Measurements from ENCODE around the gene GLS.

Gene GLS

DNA sequence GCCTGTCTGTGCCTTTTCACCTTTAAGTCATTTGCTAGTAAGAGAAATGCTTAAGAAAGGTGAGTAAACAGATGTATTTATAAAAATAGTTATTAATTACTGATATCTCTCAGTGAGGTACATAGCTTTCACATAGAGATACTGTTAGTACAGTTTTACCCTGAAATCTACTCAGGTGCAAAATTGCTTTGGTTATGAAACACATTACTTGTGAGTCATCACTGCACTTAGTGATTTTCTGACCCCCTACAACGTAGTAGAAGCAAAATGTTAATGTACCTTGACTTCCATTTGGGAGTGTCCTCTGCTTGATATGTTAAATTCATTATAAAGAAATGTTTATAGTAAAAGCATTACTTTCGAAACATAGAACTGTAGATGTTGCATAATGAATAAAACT, 6.5 kb downstream of the GLS start:
- no peak for DNase-seq

DNA sequence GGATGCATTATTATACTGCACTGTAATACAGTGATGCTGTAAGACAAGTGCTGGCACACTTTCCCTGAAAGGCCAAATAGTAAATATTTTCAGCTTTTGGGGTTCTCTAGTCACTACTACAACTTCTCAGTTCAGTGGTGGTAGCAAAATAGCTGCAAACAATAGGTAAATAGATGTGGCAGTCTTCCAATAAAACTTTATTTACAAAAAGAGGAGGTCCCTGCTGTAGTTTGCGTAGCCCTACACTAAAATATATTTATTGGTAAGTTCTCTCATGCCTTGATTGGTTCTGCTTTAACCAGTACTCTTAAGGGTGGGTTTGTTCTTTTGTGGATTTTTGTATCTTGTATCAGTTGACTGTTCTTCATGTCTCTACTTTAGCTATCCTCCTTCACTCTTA, 7.8 kb downstream of the GLS start:
- DNase-seq: no peak

DNA sequence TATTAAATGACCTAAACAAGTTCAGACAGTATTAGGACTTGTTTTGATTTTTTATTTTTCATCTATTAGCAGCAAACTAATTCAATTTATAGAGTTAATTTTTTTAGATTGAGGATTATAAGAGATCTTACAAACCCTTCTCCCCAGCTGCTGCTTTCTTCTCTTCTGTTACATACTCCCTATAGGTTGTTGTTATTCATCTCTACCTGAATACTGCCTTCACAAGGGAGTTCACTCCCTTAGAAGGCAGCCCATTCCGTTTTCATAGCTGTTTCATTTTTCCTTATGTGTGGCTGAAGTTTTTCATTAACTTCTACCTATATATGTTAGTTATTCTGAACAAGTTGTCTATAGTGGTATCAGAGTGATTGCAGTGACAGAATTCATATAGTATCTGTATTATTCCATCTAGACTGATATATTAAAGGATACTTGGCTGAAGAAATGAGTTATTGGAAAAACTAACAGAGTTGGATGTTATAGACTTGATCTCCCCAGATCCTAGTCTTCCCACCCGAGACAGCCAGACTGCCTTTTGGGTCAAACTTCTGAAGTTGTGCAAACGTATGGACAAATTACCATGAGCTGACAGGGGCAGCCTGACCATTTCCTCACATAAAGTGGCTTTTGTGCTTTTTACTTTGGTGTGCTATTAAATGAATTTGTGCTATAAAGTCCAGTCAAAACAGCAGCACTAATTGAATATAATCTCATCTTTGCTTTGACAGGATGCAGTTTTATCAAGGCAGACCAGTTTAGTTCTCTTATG, 8.7 kb downstream of the GLS start:
- DNase-seq: no peak

DNA sequence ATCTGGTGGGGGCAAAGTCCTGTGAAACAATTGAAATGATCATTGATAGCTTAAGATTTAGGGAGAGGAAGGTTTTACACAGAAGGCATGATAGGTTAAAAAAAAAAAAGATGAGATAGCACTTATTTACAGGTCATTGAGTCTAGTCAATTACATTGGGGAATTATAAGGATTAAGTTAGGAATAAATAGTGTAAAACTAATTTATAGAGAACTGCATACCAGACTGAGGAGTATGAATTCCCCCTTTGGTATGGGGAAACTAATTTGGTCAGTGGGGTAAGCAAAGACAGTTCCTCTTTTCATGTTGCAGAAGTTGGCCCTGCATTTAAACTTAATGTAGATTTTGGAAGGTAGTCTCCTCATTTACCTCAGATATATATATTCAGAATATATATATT, 10.8 kb downstream of the GLS start:
- DNase-seq: no peak

DNA sequence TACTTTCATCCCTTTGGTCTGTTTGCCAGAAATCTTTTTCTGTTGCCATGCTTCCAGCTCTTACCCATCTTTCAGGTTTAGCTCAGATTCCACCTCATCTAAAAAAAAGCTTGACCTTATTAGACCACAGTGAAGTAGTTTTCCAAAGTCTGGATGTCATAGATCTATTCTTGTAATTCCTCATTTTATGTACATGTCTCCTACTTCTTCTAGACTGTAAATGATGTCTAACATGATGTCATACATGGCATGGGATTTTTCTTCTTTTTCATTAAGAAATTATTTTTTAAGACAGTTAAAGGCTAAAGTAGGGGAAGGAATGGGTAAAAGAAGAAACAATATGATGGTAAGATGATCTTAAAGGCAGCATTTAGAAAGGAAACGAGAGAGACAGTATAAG, 11.3 kb downstream of the GLS start:
- DNase-seq: no peak

DNA sequence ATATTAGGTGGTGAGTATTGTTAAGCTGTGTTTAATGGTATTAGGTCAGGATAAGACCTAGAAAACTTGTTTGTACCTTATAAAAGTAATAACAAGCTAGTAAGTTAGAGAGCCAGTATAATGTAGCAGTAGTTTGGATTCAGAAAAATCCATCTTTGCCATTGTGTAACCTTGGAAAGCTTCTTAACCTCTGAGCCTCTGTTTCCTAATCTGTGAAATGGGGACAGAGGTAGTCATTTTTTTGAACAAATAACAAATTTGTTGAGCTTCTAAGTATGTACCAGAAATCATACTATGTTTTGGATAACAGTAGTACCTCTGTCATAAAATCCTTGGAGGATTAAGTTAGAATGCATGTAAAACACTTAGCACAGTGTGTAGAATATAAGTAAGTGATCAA, 12.5 kb downstream of the GLS start:
- DNase-seq: no peak

DNA sequence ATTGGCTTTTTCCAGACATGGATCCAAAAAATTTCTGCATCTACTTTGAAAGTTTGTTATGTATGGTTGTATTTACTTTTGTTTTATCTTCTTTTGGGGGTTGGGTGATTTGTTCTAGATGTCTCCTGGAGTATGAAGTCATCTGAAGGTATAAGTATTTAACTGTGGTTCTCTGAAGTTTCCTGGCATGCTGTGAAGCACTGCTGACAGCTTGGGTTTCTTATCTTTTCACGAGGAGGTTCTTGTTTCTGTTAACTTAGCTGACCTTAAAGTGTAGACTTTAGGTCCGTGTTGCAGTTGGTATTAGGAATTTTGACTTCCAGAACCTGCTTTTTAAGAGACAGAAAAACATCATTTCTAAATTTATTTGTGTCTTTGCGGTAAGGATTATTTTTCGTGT, 15.9 kb downstream of the GLS start:
- DNase-seq: no peak

DNA sequence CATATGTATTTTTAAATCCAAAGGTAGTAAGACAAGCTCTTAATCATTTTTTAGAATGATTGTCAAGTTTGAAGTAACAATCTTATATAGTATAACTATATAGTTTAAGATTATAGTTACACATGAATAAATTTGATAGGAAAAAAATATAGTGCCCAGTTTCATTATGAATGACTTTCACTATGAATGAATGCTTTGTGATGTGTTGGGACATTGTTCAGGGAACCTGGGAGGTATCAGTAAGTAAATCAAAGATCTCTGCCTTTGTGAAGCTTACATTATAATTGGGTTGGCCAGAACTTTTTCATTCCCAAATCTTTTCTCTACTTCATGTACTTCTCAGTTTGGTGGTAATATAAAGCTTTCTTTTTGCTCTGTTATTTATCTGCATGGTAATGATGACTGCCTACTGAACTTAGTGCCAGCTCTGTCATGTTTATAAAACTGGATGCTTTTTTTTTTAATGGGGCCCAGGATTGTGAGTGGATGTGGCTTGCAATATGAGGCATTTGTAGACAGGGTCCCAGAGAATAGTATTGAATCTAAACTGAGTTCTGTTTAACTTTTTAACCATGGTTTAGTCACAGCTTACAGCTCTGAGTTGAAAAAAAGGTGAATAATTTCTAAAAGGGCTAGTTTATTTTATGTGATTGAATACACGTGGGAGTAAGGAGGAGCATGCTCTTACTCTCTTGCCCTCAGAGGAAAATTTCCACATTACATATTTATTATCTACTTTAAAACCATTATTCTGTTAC, 23.3 kb downstream of the GLS start:
- no peak for DNase-seq

DNA sequence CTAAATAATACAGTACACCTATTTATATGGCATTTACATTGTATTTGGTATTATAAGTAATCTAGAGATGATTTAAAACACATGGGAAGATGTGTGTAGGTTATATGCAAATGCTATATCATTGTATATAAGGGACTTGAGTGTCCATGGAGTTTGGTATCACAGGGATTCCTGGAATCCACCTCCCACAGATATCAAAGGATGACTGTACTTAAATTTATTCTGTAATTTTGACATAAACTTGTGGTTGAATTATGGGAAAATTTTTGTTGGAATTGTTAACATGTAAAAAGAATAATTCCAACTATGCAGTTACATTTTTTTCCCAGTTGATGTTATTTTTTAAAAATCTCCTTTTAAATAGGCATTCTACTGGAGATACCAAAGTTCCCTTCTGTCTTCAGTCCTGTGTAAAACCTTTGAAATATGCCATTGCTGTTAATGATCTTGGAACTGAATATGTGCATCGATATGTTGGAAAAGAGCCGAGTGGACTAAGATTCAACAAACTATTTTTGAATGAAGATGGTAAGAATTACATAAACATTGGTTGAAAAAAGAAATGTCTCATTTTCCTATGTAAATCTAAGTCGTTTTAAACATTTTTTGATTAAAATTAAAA, 24.1 kb downstream of the GLS start:
- no peak for DNase-seq

DNA sequence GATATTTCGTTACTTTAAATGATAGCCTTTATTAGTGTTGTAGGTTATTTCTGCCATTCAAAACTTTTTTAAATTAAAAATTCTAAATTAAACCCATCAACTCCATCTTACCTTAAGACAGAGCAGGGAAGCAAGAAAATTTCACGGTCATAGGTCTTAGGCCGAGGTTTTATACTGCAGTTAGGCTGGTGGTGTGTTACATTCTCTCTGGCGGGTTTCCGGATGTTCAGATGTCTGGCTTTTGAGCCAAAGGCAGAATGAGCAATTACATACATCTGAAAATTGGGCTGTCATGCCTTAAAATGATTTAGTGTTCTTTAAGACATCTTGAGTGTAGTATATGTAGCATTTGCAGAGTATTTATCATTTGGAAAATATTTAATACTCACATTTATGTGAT, 27.9 kb downstream of the GLS start:
- DNase-seq: no peak

DNA sequence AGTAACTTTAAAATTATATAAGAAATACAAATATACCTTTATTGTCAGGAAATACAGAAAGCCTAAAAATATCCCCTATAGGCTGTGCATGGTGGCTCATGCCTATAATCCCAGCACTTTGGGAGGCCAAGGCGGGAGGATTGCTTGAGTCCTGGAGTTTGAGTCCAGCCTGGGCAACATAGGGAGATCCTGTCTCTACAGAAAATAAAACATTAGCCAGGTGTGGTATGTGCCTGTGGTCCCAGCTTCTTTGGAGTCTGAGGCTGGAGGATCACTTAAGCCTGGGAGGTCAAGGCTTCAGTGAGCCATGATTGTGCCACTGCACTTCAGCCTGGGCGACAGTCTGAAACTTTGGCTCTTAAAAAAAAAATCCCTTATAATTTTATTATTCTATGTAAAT, 29.1 kb downstream of the GLS start:
- no peak for DNase-seq

DNA sequence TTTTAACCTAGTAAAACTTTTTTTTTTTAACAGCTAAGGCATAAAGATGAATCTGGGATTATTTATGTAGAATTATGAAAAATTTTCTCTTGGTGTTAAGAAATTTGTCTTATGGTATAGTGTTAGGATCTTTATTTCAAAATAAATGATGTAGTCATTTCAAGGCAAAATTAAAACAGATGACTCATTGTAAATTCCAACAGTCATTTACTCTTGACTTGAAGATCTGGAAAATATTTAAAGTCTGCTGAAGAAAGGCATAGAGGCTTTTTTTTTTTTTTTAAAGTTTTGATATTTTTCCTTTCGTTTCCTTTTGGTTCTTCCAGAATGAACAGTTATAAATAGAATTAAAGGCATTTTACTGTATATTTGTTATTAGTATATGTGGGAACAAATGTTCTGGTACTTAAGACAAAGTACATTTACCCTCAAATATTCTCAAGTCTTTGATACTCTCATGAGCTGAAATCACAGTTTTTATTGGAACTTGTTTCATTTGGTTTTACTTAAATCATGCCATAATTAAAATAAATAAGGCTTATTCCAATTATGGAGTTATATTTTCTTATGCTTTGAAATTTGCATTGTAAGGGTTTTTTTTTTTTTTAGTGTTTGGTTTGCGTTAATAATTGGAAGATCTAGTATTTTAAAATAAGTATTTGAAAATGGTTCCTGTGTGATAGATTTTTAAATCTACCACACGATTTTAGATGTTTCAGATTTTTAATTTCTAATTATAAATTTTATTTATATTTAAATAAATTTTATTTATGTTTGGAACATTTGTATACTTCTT, 29.9 kb downstream of the GLS start:
- no peak for DNase-seq

DNA sequence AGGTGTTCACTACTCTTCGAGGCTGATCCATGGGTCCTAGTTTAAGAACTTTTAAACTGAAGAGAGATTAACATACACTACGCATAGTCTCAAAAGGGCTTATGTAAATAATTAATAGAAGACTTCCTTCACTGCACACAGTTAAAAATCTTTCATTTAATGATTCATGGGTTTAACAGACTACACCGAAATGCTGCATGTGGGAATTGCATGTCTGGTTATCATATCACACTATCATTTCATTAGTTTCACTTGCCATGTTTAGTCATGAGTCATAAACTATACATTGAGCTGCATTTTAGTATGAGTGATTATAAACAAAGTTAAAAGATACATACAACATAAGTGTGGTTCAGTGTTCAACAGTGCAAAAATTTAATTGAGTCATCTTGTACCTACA, 31.2 kb downstream of the GLS start:
- DNase-seq: peak; percentile 67

DNA sequence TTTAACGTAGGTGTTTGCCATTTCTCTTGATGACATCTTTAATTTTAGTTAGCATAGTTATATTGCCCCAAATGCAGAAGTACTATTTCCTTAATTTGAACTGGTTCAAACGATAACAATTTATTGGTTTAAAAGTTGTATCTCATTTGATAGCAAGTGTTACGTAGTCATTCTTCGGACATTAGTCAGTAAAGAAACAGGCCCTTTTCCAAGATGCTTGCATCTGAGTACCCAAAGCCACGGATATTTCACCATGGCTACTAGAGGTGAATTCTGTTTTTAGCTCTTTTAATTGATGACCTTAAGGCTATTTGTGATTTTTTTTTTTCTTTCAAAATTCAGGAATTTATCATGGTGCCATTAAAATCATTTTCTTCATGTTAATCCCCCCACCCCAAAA, 32.1 kb downstream of the GLS start:
- no peak for DNase-seq

DNA sequence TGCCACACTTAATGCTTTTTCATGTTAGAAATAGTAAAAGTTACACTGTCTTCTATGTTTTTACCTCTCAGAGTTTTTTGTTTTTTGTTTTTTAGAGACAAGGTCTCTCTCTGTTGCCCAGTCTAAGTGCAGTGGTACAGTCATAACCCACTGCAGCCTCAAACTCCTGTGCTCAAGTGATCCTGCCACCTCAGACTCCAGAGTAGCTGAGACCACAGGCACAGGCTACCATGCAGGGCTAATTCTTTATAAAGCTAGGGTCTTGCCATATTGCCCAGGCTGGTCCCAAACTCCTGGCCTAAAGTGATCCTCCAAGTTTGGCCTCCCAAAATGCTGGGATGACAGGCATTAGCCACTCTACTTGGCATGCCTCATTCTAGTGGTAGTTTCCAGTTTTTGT, 33.1 kb downstream of the GLS start:
- DNase-seq: no peak

DNA sequence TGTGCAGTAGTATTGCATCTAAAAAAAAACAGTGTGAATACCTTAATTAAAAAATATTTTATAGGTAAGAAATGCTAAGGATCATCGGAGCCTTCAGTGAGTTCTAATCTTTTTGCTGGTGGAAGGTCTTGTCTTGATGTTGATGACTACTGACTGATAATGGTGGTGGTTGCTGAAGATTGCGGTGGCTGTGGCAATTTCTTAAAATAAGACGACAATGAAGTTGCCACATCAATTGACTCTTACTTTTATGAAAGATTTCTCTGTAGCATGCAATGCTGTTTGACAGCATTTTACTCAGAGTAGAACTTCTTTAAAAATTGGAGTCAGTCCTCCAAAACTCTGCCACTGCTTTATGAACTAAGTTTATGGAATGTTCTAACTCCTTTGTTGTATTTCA, 36.2 kb downstream of the GLS start:
- DNase-seq: no peak

DNA sequence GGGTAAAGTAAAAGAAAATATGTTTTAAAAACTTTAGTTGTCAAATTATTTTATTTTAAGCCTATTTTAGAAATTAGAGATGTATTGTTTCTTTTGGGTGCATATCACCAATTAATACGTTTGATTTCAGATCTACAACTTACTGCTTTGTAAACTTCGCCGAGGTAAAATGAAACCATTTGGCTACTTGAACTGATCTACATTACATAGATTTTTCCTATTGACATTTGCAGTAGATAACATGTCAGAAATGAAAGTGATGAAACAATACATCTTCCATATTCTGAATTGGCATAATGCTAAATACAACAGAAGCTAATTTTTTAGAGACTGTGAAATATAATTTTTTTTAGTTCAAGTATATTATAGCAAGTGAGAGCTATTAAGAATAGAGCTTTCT, 39.5 kb downstream of the GLS start:
- DNase-seq: no peak

DNA sequence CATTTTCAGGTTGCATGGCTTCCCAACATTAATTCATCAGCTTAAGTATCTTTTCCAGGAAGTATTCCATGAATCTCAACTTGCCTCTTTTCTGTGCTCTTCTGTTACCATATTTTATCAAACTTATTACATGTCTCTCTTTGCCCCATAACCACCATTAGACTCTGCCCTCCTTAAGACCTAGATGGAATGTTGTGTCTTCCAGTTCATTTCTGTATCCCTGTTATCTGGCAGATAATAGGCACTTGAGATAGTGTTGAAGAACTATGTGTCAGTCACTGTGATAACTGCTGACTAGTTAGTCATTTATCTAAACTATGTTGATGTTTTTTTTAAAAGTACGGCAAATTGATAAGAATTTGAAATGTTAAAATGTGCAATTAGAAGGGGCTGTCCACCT, 41.8 kb downstream of the GLS start:
- no peak for DNase-seq

DNA sequence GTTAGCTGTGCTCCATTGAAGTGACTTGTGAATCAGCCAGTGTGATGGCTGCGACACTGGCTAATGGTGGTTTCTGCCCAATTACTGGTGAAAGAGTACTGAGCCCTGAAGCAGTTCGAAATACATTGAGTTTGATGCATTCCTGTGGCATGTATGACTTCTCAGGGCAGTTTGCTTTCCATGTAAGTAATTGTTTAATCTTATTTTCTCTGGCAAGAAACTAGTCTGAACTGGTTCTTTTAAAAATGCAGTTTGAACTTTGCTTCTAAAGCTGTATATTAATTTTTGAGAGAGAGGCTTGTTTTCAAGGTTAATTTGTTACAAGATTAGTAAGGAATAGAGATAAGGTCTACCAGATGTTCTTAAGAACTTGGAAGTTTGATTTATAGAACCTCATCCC, 46.7 kb downstream of the GLS start:
- DNase-seq: peak; percentile 63

DNA sequence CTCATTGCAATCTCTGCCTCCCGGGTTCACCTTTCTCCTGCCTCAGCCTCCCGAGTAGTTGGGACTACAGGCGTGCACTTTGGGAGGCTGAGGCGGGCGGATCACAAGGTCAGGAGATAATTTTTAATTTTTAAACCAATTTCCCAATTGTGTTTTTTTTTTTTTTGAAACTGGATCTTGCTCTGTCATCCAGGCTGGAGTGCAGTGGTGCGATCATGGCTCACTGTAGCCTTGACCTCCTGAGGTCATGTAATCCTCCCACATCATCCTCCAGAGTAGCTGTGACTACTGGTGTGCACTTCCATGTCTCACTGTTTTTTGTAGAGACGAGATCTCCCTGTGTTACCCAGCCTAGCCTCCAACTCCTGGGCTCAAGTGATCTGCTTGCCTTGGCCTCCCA, 49.3 kb downstream of the GLS start:
- peak; percentile 92 for DNase-seq

DNA sequence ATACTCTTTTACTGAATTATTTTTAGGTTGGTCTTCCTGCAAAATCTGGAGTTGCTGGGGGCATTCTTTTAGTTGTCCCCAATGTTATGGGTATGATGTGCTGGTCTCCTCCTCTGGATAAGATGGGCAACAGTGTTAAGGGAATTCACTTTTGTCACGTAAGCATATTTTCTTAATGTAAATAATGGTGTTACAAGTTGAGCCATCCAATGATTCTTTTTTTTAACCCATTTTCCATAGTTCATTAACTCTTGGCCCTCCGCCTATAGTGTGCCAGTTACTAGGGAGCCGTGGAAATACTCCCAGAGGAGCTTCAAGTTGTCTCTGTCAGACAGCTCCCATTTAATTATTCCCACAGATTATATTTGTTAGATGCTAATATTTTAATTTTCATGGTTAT, 49.8 kb downstream of the GLS start:
- DNase-seq: peak; percentile 43

DNA sequence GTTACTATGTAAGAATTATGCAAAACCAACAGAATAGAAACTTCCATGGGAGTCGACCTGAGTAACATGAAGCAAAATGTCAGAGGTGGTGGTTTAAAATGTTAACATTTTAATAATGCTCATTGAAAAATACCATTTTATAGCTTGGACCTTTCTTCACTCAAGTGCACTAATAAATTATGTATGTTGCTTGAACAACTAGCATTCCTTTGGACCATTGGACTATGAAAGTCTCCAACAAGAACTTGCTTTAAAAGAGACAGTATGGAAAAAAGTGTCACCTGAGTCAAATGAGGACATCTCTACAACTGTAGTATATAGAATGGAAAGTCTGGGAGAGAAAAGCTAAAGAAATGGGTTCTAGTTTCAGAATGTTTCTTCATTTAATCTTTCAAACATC, 51.9 kb downstream of the GLS start:
- DNase-seq: no peak

DNA sequence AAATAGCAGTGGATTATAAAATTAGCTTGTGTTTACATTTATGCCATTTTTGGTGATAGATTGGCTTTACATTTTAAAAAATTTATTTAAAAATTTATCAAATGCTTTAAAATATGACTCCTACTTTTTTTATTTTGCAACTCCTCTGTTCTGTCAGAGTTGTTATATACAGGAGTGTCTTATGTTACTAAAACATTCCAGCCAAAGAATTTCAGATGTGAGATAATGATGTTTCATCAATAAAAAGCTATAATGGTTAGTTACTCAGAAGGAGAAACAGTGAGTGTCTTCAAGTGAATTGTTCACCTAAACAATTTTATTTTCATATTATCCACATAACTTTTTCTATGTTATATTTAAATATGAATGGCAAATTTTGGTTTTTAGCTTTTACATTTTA, 52.7 kb downstream of the GLS start:
- no peak for DNase-seq

DNA sequence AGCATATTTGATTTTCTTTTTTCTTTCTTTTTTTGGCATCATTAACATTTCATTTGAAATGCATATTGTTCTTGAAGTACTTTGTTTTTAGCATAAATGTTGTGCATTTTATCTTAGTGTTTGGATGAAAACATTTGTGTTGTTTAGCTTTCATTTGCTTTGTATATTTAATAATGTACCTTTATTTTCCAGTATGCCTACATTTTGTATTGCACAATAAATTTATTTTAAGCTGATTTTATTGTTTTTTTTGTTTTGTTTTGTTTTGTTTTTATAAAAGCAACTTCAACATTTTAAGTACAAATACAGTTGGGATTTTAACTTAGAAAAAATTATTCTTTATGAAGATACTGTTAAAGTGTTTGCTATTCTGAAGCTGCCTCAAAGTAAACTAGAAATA, 54.4 kb downstream of the GLS start:
- no peak for DNase-seq

Measured in kidney glomerular epithelial cell (primary cell).